B cell (primary cell): Measurements from ENCODE around the gene MYOF. TPM values are rescaled to one million over a fixed set of nuclear protein-coding genes. Genes with fewer than 3 reads are reported as not detected.

Experiments used
- ATAC-seq: fragments of 200-7000 bp; cut with Tn5 transposase; one replicate; pipeline ENCODE4 v1.10.0; 2021; ENCODE audit warnings: low read depth, mild to moderate bottlenecking, moderate number of reproducible peaks, moderate library complexity
- CTCF ChIA-PET: fragments of 350-600 bp; sonication (Branson Sonifier 250); formaldehyde crosslinking; loops from one replicate; lab custom pipeline; 2021; ENCODE audit warnings: antibody characterized with exemption, inconsistent platforms; lab: Charles Lee
- POLR2A ChIA-PET: fragments of 350-600 bp; sonication (Branson Sonifier 250); formaldehyde crosslinking; loops from one replicate; lab custom pipeline; 2021; ENCODE audit warnings: antibody characterized with exemption; lab: Charles Lee
- DNase-seq: peaks from one replicate; pipeline ENCODE4 v3.0.0; 2013
- H2AFZ ChIP-seq: 2 replicates; pipeline ENCODE4 v1.6.1; 2012; ENCODE audit warnings: mild to moderate bottlenecking, low read depth, low read length; ENCODE audit not compliant: insufficient read depth, poor library complexity, severe bottlenecking
- H3K27ac ChIP-seq, 2 donors: 1 replicate in 1 of 2; 2 replicates in 1 of 2; pipeline ENCODE4 v1.5.1; 2012 to 2013; ENCODE audit warnings: low read length in 2 of 2, mild to moderate bottlenecking in 2 of 2, moderate library complexity in 1 of 2
- H3K27me3 ChIP-seq, 4 experiments: fragments of 200-600 bp in 1 of 4; sonication (generic) in 1 of 4; replicated peaks in 1 of 4; 1 replicate in 2 of 4; 2 replicates in 2 of 4; pipeline versions ENCODE4 v1.6.1 to v1.7.0; 2013 to 2016; ENCODE audit warnings: low read length in 3 of 4, mild to moderate bottlenecking in 2 of 4, mixed read lengths in 1 of 4, moderate library complexity in 1 of 4; ENCODE audit not compliant: insufficient read depth in 4 of 4, control insufficient read depth in 3 of 4; ENCODE audit errors: control extremely low read depth in 1 of 4
- H3K36me3 ChIP-seq, 2 experiments: replicated peaks in 1 of 2; 1 replicate in 1 of 2; 2 replicates in 1 of 2; pipeline versions ENCODE4 v1.6.1 to v1.7.1; 2013; ENCODE audit warnings: low read length in 1 of 2; ENCODE audit not compliant: insufficient read depth in 2 of 2, control insufficient read depth in 1 of 2; ENCODE audit errors: control extremely low read depth in 1 of 2, extremely low read depth in 1 of 2
- H3K4me1 ChIP-seq, 2 donors: fragments of 200-600 bp in 1 of 2; sonication (generic) in 1 of 2; 1 replicate in 1 of 2; 2 replicates in 1 of 2; pipeline versions ENCODE4 v1.5.1 to v1.6.1; 2013 to 2017; ENCODE audit warnings: low read length in 2 of 2; ENCODE audit not compliant: control insufficient read depth in 2 of 2, insufficient read depth in 2 of 2
- H3K4me2 ChIP-seq: replicated peaks from 2 replicates; pipeline ENCODE3; 2012; ENCODE audit warnings: mild to moderate bottlenecking, low read depth, low read length; ENCODE audit not compliant: poor library complexity, severe bottlenecking
- H3K4me3 ChIP-seq, 5 experiments: fragments of 200-600 bp in 1 of 5; sonication (generic) in 1 of 5; 1 replicate in 3 of 5; 2 replicates in 2 of 5; pipeline versions ENCODE4 v1.5.1 to v1.7.0; 2011 to 2016; ENCODE audit warnings: low read length in 4 of 5, mild to moderate bottlenecking in 4 of 5, low read depth in 2 of 5, control low read depth in 1 of 5, moderate library complexity in 1 of 5; ENCODE audit not compliant: insufficient read depth in 1 of 5; ENCODE audit errors: control extremely low read depth in 1 of 5, extremely low read depth in 1 of 5
- H3K79me2 ChIP-seq: fragments of 200-600 bp; sonication (generic); one replicate; pipeline ENCODE4 v1.6.0; 2016; ENCODE audit warnings: low read length; ENCODE audit not compliant: control insufficient read depth, insufficient read depth
- H3K9ac ChIP-seq: fragments of 200-600 bp; sonication (generic); 2 replicates; pipeline ENCODE4 v1.6.1; 2017; ENCODE audit warnings: mild to moderate bottlenecking, low read length, moderate library complexity
- H3K9me3 ChIP-seq, 3 donors: one replicate each; pipeline versions ENCODE4 v1.6.1 to v1.7.1; 2013; ENCODE audit warnings: low read length in 2 of 3; ENCODE audit not compliant: control insufficient read depth in 2 of 3, insufficient read depth in 1 of 3; ENCODE audit errors: control extremely low read depth in 1 of 3
- H4K20me1 ChIP-seq: 2 replicates; pipeline ENCODE4 v1.6.0; 2012; ENCODE audit warnings: mild to moderate bottlenecking, low read length; ENCODE audit not compliant: insufficient read depth, control insufficient read depth, poor library complexity, severe bottlenecking
- H3K27ac Mint-ChIP-seq: one replicate; pipeline ENCODE4 v1.8.0; 2021; ENCODE audit warnings: mixed read lengths
- H3K27me3 Mint-ChIP-seq: one replicate; pipeline ENCODE4 v1.8.0; 2021; ENCODE audit warnings: mixed read lengths
- H3K4me1 Mint-ChIP-seq: one replicate; pipeline ENCODE4 v1.8.0; 2021; ENCODE audit warnings: mixed read lengths
- H3K4me3 Mint-ChIP-seq: one replicate; pipeline ENCODE4 v1.8.0; 2021; ENCODE audit warnings: mixed read lengths
- H3K9me3 Mint-ChIP-seq: one replicate; pipeline ENCODE4 v1.8.0; 2022; ENCODE audit warnings: mixed read lengths; ENCODE audit not compliant: insufficient read depth
- CTCF ChIP-seq: fragments of 200-600 bp; IDR thresholded peaks from one replicate; pipeline ENCODE4 v1.8.0; 2022; ENCODE audit warnings: antibody characterized with exemption, mild to moderate bottlenecking
- EZH2 ChIP-seq: IDR thresholded peaks from 2 replicates; pipeline ENCODE4 v1.6.1; 2012; ENCODE audit warnings: borderline replicate concordance, low read depth, mild to moderate bottlenecking, moderate library complexity, low read length; ENCODE audit not compliant: insufficient read depth, poor library complexity, severe bottlenecking
- WGBS: methylation state at CpG from one replicate; pipeline ENCODE4 v1.1.5; 2013; ENCODE audit warnings: missing lambda C conversion rate; ENCODE audit not compliant: insufficient coverage; 5-methylcytosine and 5-hydroxymethylcytosine counted together
- intact Hi-C: fragments of 100-400 bp; cut with micrococcal nuclease; formaldehyde crosslinking; loops from one replicate; pipeline ENCODE4 v1.10.0; 2022
- polyA plus RNA-seq: library from polyadenylated mRNA; depleted of rRNA; stranded (reverse); fragments of >200 nt; gene quantifications from 2 replicates; pipeline ENCODE4 v1.2.3, GENCODE V29; 2012
- total RNA-seq, 2 donors: library from RNA; stranded (reverse); fragments of 120-200 nt in 1 of 2; gene quantifications; 1 replicate in 1 of 2; 2 replicates in 1 of 2; pipeline versions ENCODE4 v1.2.3 to v1.2.4, GENCODE V29; 2013 to 2022

MYOF gene
- total and polyA plus RNA-seq, 2 donors (not counting 1 experiment from before 2014, with no cell fraction given): 0.07 to 0.18 TPM

GRCh38 chr10:93435621-93436397, 46.3 kb downstream of the MYOF start:
- no peaks in the 10 kb centered on the region for H3K9me3 Mint-ChIP-seq
- H3K4me1 ChIP-seq: no peaks in the 10 kb centered on the region
- H3K27ac ChIP-seq: no peak overlapping the region
- ATAC-seq (no peak), DNase-seq (no peak)
- ChIA-PET CTCF (no interaction called here), POLR2A (no interaction called here)
- intact Hi-C loops: no loop called here
- peaks cover 11% of the 10 kb centered on the region for H3K27me3 Mint-ChIP-seq
- no peak overlapping the region for H2AFZ ChIP-seq
- H4K20me1 ChIP-seq: no peaks in the 10 kb centered on the region
- no peak overlapping the region for H3K4me3 Mint-ChIP-seq
- 90% methylated on average over 2 of the region's 5 CpGs for WGBS
- no peak overlapping the region for H3K27ac Mint-ChIP-seq
- H3K4me3 ChIP-seq: no peak overlapping the region
- H3K9ac ChIP-seq: no peak overlapping the region
- H3K4me2 ChIP-seq: no peak overlapping the region
- peaks cover 0 to 3% (median 0%) of the 10 kb centered on the region in 4 experiments for H3K27me3 ChIP-seq
- no peaks in the 10 kb centered on the region for H3K36me3 ChIP-seq
- H3K79me2 ChIP-seq: no peaks in the 10 kb centered on the region
- H3K4me1 Mint-ChIP-seq: no peaks in the 10 kb centered on the region
- H3K9me3 ChIP-seq: no peaks in the 10 kb centered on the region
- TF ChIP-seq CTCF: no peak
- TF ChIP-seq EZH2: no peak

- H3K9me3 Mint-ChIP-seq: no peaks in the 10 kb centered on the region
- Histone ChIP-seq H3K79me2 (no peaks in the 10 kb centered on the region), H3K4me1 (no peaks in the 10 kb centered on the region), H2AFZ (no peak overlapping the region), H3K9ac (no peak overlapping the region), H3K27me3 (peaks cover 0 to 3% (median 0%) of the 10 kb centered on the region in 4 experiments), H3K36me3 (no peaks in the 10 kb centered on the region), H3K27ac (no peak overlapping the region), H4K20me1 (no peaks in the 10 kb centered on the region), H3K4me3 (no peak overlapping the region), H3K9me3 (no peaks in the 10 kb centered on the region), H3K4me2 (no peak overlapping the region)
- DNase-seq (no peak), ATAC-seq (no peak)
- ChIA-PET CTCF (no interaction called here), POLR2A (no interaction called here)
- no peak overlapping the region for H3K27ac Mint-ChIP-seq
- H3K27me3 Mint-ChIP-seq: peaks cover 6% of the 10 kb centered on the region
- H3K4me3 Mint-ChIP-seq: no peak overlapping the region
- no peak for TF ChIP-seq EZH2
- TF ChIP-seq CTCF: no peak
- intact Hi-C loops: no loop called here
- WGBS: 92% methylated on average over 5 of the region's 6 CpGs
- no peaks in the 10 kb centered on the region for H3K4me1 Mint-ChIP-seq
These were observed 47.1 kb downstream of the MYOF start for GRCh38 chr10:93434991-93435491.
